ENCODE data around the gene TMIGD2.

DNA sequence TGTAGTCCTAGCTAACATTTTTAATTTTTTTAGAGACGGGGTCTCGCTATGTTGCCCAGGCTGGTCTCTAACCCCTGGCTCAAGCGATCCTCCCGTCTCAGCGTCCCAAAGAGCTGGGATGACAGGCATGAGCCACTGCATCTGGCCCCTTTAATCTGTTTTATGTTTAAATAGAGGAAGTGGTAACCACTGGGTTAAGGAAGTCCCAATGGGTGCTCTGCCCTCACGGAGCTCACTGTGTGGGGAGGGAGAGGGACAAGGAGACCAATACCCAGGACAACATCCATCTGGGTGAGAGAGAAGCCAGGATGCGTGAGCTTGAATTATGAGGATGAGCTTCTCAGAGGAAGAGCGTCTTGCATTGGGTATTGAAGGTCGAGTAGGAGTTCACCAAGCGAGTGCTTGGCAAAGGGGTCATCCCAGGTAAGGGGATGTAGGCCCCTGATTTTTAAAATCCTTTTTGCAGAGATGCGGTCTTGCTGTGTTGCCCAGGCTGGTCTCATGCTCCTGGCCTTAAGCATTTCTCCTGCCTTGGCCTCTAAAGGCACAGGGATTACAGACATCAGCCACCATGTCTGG, 41.5 kb downstream of the TMIGD2 start:
- TF ChIP-seq EZH2 (IDR thresholded peaks at IDR 0.05; ENCODE audit: low read length, unreplicated experiment), result no peak
- TF ChIP-seq, protein P1, sequence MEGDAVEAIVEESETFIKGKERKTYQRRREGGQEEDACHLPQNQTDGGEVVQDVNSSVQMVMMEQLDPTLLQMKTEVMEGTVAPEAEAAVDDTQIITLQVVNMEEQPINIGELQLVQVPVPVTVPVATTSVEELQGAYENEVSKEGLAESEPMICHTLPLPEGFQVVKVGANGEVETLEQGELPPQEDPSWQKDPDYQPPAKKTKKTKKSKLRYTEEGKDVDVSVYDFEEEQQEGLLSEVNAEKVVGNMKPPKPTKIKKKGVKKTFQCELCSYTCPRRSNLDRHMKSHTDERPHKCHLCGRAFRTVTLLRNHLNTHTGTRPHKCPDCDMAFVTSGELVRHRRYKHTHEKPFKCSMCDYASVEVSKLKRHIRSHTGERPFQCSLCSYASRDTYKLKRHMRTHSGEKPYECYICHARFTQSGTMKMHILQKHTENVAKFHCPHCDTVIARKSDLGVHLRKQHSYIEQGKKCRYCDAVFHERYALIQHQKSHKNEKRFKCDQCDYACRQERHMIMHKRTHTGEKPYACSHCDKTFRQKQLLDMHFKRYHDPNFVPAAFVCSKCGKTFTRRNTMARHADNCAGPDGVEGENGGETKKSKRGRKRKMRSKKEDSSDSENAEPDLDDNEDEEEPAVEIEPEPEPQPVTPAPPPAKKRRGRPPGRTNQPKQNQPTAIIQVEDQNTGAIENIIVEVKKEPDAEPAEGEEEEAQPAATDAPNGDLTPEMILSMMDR (conservative IDR thresholded peaks at IDR 0.05; ENCODE audit: low read depth, low read length), result no peak
